H4 (cell line): ENCODE measurements around the gene FSD2. TPM values are rescaled to one million over a fixed set of nuclear protein-coding genes. Genes with fewer than 3 reads are reported as not detected.
A peak's percentile ranks its signal among the peaks of the same experiment; 100 is the strongest.
"Not testable (repeated sequence)": the region's sequence is repeated elsewhere in the genome, so short reads cannot be mapped to it uniquely, and the experiment has no call there.

Source experiments
- DNase-seq: peaks from one replicate; pipeline ENCODE4 v3.0.0-alpha.2; 2015; ENCODE audit warnings: low spot score
- total RNA-seq: library from RNA; depleted of rRNA; stranded (reverse); fragments of >200 nt; shearing (Covaris generic); gene quantifications from 2 replicates; pipeline ENCODE4 v1.2.3, GENCODE V29; 2014

FSD2 gene
- total RNA-seq, 1 experiment from 2014 or later = not detected

DNA sequence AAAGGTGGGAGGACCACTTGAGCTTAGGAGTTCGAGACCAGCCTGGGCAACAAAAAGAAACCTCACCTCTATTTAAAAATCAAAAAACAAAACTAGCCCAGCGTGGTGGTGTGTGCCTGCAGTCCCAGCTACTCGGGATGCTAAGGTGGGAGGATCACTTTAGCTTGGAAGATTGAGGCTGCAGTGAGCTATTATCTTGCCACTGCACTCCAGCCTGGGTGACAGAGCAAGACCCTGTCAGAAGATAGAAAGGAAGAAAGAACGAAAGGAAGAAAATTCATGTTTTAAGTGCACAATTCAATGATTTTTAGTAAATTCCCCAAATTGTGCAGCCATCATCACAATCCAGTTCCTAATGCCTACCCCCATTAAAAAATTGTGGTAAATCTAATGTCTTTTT lies 7.8 kb downstream of the FSD2 start:
- DNase-seq = no peak

DNA sequence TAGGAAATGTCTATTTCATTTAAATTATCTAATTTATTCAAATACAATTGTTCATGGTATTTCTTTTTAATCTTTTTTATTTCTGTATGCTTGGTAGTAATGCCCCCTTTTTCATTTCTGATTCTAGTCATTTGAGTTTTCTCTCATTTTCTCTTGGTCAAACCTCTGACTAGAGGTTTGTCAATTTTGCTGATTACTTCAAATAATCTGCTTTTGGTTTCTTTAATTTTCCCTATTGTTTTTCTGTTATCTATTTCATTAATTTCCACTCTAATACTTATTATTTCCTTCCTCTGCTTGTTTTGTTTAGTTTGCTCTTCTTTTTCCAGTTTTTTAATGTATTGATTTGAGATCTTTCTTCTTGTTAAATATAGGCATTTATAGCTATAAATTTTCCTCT lies 12.1 kb downstream of the FSD2 start:
- DNase-seq = no peak

DNA sequence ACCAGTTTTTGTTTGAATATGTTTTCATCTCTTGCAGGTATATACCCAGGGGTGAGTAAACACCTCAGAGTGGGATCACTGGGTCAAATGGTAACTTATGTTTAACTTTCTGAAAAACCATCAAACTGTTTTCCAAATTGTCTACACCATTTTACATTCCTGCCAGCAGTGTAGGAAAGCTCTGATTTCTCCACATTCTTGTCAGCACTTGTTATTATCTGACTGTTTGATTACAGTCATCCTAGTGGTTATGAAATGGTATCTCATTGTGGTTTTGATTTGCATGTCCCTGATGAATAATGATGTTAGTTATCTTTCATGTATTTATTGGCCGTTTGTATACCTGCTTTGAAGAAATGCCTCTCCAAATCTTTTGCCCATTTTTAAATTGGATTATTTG lies 13.8 kb downstream of the FSD2 start:
- no peak for DNase-seq

DNA sequence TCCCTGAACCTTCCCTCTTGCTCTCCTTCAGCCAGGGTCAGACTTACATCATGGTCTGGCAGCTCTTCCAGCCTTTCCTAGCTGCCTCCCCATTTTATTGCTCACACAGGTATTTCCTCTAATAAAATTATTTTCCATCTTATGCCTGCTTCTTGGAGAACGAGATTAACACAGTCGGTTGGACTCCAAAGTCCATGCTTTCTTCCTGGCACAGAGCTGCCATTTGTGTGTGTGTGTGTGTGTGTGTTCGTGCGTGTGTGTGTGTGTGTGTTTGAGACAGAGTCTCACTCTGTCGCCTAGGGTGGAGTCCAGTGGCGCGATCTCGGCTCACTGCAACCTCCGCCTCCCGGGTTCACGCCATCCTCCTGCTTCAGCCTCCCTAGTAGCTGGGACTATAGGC lies 15.5 kb downstream of the FSD2 start:
- DNase-seq = no peak

DNA sequence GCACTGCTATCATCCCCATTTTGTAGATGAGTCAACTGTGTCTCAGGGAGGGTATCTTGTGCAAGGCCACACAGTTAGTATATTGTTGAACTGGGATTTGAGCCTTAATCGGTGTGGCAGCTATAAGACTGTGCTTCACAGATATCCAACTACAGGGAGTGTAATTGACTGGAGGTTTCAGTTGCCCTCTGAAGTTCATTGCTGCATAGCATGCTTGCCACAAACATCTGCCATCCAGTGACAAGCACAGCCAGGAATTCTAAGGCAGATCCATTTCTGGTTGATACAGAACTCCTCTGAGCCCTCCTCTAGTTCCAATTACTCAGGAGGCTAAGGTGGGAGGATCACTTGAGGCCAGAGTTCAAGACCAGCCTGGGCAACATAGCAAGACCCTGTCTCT lies 16.4 kb downstream of the FSD2 start:
- no peak for DNase-seq

DNA sequence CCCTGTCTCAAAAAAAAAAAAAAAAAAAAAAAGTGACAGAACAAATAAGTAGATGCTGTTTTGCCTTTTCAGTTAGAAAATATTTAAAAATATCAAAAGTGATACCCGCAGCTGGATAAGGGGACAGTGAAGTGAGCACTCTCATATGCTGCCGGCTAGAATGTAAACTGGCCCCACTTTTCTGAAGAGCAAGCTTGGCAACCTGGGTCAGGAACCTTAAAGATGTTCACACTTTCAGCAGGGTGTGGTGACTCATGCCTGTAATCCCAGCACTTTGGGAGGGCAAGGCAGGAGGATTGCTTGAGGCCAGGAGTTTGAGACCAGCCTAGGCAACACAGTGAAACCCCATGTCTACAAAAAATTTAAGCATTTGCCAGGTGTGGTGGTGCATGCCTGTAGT lies 17.4 kb downstream of the FSD2 start:
- DNase-seq = no peak

DNA sequence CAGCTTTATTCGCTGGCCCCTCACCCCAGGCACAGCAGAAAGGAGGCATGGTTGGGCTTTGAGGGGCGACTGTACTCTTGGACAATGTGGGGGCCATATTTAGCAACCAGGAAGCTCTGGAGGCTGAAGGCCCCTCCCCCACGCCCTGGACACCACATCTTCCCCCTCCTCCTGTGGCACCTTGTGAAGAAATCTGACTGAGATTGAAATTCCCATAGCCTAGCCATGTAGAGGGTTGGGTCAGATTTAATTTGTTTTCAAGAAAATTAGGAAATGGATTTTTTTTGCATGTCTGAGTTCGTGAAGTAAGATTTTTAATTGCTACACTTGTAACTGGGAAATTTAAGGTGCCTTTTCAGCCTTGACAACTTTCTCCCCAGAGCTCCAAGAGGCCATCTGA lies 24.5 kb downstream of the FSD2 start:
- DNase-seq = no peak

DNA sequence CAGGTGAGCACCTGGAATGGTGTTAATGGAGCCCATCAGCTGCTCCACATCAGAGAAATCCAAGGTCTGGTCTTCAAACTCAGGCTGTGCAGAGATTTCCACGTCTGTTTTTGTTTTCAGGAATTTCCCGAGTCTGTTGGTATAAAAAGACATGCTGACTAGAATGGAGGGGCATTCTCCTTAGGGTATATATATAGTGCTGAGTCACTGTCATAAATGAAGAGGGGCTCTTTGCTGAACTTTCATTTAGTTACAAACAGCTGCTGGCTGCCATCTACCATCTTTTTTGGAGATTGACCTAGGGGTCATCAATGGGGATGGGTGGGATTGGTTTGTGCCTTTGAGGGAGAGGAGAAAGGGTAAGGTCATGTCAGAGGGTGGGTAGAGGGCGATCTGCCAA lies 27.1 kb downstream of the FSD2 start:
- DNase-seq = no peak

DNA sequence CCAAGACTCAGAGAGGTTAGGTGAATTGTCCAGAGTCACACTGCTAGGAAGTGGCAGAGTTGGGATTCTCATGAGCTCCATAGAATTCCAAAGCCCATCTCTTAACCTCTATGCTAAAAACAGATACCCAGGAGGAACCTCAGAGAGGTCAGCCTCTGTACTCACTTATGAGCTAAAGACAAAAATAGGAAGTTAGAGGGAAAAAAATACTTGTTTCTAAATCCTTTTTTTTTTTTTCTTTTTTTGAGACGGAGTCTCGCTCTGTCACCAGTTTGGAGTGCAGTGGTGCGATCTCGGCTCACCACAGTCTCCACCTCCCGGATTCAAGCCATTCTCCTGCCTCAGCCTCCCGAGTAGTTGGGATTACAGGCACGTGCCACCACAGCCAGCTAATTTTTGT lies 31.4 kb downstream of the FSD2 start:
- no peak for DNase-seq

DNA sequence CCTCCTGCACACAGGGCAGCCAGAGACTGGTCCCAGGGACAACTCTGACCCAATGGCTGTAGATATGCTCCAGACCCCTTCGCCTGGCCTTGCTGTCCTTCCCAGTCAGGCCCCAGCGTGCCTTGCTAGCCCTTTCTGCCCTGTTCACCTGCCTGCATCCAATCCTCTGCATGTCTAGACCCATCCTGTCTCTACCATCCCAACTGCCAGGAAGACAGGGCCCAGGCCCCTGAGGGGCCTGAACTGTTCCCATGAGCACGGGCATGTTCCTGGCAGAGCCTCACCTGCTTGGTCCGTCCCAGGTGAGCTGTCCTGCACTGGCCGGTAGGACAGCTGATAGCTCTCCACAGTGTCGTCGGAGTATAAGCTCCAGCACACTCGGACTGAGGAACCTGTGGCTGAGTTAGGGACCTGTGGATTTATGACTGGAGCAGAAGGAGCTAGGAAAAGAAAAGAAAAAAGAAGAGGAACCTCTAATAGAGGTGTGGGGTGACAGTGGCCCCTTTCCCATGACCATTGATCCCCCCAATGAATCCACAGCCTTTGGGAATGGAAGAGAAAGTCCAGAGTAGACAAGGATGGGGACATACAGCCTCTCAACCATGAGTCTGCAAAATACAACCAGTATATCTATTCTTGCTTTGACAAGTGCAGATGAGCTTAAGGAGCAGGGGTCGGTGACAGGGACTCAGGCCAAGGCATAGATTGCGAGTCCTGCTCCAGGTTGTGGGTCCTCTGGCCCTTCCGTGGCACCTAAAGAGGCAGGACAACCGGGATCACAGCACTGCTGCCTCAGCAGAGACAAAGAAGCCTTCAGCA lies 33.9 kb downstream of the FSD2 start:
- DNase-seq = peak; percentile 1

DNA sequence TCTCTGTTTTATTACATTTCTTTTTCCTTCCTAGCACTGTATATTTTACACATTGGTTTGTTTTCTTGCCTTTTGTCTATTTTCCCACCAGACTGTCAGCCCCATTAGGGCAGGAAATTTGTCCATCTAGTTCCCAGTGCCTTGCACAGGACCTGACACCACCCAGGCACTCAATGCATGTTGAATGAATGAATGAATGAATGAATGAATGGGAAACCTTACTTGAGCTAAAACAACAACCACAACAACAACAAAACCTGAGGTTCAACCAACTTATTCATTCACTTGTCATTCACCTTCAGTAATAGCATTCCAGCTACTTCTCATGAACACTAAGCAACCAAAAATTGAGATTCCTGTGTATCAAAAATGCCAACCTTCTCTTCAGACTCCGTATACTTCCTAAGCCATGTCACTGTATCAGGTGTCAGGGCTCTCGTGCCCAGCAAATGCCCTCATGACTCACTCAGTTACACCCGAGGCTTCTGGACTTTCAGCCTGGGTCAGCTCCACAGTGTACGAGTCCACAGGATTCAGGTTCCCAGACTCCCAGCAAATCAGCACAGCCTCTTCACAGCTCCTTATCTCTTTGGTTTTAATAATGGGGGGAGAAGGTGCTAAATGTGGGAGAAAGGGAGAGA lies 37.3 kb downstream of the FSD2 start:
- DNase-seq = no peak

DNA sequence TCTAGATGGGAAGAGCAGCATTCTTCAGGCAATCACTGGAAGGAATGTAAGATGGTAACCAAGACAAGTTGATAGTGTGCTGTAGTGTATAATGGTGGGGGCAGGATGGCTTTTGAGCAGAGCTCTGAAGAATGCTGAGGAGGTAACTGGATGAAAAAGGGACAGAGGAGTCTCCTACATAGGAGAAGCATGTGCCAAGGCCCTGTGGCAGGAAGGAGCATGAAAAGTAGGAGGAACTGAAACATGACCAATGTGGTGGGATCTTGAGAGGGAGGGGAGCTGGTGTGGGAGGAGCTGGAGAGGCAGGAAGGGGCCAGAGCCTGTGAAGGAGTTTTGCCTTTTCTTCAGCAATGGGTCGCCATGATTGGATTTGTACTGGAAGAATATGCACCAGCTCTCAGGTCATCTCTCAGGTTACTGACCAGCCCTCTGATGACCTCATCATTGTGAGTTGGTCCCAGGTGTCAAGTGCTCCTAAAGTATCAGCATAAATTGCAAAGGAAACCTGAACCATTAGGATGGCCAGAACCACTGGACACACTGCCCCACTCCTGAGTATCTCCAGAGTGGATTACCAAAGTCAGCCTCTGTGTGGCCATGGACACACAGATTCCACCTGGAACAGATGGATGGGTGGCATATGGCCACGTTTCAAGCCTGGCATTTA lies 38.6 kb downstream of the FSD2 start:
- no peak for DNase-seq

DNA sequence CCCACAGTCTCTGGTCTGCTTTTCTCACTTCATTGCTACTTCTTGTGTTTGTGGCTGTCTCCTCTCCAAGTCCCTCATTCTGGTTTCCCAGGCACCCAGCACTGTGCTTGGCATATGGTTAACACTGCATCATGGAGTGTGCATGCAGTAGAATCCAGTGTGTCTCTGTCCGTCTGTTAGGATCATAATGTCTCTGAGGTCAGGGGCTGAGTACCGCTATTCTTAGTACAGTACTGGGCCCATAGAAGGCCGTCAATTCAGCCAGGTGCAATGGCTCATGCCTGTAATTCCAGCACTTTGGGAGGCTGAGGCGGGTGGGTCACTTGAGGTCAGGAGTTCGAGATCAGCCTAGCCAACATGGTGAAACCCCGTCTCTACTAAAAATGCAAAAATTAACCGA lies 39.7 kb downstream of the FSD2 start:
- DNase-seq = not testable (repeated sequence)

DNA sequence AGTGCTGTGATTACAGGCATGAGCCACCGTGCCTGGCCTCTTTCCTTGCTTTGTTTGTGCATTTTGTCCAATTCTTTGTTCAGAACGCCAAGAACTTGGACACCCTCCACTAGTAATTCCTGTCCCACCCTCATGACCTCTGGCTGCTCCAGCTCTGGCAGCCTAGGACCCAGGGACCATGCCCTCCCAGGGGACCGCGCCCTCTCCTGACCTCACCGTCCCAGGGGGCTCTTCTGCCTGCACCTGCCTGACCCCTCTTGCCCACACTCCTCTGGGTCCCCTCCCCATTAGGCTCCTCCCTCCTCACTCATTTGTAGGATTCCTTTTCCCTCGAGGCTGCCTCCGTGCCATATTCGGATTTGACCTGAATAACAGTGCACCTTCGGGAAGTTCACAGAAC lies 41.1 kb downstream of the FSD2 start:
- DNase-seq = no peak

DNA sequence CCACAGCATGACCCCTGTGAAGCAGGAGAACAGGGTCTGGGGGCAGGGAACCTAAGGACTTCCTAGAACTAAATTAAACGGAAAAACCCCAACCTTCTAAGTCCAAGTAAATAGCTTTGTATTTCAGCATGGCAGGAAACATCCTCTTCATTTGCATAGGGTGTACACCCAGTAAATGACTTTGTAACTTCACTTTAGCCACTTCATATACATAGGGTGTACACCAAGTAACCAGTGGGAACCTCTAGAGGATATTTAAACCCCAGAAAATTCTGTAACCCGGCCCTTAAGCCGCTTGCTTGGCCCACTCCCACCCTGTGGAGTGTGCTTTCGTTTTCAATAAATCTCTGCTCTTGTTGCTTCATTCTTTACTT lies 41.8 kb downstream of the FSD2 start:
- no peak for DNase-seq

DNA sequence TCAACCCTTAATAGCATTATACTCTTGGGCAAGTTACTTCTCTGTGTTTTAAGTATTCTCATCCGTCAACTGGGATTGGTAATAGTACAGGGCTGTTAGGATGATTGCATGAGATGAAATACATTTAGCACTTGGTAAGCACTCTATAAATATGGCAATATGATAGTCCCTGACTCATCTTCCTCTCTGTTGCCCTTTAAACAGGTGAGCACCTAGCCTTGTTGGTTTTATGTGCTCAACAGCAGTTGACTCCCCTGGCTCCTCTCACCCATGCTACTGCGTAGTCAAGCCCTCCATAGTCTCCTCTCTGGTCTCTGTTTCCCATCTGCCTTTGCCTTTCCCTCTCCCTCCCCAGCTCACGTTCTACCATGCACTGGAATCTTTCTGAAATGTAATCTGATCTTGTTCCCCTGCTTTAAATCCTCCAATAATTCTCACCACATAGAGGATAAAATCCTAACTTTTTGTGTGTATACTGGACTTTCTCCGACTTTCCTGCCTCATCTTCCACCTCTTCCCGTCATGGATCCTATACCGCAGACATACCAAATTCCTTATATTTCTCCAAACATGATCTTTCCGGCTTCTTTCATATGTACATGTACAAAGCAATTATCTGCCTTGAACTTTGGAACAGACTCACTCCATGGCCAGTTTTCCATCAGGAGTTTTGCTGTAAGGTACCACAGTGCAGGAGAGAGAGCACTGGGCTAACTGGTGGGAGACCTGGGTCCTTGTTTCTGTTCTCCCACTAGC lies 42.3 kb downstream of the FSD2 start:
- no peak for DNase-seq

DNA sequence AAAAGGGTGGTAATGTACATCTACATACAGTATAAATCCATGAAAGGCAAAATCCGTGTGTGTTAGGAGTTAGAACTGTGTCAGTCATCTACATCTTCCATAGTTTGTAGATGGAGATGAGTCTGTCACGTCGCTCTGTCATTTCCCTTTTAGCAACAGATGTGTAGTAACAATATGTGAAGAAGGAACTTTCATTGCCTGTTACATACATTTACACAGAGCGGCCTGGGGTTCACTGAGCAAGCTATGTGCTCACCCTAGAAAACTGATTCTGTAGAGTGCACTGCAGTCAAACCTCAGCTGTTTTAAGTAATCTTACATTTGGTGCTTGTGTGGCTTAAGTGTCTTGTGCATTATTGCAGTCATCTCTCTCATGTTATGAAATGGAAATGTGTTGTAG lies 54.6 kb downstream of the FSD2 start:
- DNase-seq = peak; percentile 1

DNA sequence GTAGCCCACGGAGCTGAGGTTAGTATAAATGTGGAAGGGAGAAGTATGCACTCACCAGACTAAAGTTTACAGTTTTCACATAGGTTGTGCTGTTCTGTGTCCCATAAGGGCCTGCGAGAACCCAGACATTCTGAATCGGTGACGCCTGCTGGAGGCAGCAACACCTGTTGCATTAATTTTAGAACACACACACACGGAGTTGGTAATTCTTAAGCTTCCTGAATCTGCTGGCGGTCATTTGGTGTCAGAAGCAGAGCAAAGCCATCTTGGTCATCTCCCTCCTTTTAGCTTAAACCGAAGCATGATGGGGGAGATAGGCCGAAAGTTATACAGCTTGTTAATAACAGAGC lies 55.1 kb downstream of the FSD2 start:
- peak; percentile 4 for DNase-seq

DNA sequence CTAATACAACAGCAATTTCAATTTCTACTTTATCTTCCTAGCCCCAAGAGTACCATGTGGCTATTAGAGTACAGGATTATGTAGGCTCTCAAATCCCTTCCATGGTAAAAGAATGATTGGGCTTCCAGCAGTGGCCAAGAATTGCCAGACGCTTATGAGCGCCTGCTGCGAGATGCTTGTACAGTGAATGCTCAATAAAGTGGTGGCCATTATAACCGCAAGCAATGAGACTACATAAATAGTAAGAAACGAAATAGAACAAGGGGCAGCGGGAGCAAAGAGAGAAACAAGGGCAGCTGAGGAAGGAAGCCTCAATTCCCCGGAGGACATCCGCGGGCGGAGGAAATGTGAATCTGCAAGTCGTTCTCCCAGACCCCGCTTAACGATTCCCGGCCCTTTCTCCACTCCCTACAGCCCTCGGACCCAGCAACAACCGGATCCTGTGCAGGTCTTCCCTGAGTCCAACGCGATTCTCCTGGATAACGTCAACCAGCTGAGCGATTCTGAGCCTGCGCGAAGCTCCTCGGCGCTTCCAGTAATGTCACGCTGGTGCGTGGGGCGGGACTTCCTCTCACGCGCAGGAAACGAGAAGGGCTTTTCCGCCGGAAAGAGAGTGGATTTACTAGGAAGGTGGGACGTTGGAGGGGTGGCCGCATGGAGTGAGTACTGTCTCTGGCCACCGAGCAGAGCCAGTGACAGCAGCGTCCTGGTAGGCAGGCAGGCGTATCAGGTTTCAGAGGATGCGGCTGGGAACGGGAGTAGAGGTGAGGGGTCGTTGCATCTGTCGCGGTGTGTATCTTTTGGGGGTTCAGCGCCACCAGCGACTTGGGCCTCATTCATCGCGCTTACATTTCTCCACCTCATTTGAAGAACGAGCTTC lies 55.7 kb downstream of the FSD2 start:
- DNase-seq = peak; percentile 94

DNA sequence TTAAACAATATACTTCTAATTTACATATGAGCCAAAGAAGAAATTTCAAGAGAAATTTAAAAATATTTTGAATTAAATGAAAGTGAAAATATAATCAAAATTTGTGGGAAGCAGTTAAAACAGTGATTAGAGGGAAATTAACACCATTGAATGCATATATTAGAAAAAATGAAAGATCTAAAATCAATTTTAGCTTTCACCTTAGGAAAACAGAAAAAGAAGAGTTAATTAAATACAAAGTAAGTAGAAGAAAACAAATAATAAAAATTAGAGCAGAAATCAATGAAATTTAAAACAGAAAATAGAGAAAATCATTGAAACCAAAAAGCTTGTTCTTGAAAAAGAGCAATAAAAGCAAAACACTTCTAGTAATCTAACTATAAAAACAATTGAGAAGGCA lies 57.6 kb downstream of the FSD2 start:
- no peak for DNase-seq

DNA sequence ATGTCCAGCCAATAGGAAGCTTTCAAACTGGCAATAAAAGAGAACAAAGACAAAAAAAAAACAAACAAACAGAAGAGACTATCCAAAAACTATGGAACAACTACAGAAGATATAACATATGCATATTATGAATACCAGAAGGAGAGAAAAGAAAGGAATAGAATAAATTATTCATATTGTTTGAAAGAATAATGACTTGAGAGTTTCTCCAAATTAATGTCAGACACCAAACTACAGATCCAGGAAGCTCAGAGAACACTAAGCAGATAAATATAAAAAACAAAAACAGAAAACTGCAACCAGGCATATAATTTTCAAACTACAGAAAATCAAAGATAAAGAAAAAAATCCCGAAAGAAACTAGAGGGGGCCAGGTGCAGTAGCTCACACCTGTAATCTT lies 62.1 kb downstream of the FSD2 start:
- no peak for DNase-seq

DNA sequence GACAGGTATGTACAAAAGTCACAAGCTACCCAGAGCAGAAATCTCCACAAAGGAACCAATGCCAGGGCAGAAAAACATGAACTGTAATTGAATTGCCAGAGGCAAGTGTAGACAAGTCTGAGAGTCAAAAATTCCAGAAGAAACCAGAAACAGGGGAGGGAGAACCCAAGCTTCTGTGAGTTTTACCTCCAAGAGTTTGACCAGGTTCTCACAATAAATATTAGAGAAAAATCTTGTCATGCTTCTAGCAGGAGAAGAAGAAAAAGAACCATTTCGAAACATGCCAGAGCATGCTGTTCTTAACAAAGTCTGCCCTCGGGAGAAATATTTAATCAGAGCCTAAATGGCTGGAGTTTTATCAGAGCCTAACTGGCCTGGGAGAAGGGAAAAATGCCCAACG lies 63.7 kb downstream of the FSD2 start:
- DNase-seq = no peak
